Progenitor cell of endocrine pancreas (in vitro differentiated cells): ENCODE data around the gene USP3. TPM values are rescaled to one million over a fixed set of nuclear protein-coding genes. Genes with fewer than 3 reads are reported as not detected.

ENCODE experiments used
- DNase-seq: peaks from one replicate; pipeline ENCODE4 v3.0.0; 2021; ENCODE audit warnings: low spot score; ENCODE audit not compliant: unreplicated experiment
- H3K27ac Mint-ChIP-seq: 2 replicates; pipeline ENCODE4 v1.8.0; 2021; ENCODE audit warnings: mild to moderate bottlenecking, moderate library complexity, mixed read lengths
- H3K27me3 Mint-ChIP-seq: 2 replicates; pipeline ENCODE4 v1.8.0; 2021; ENCODE audit warnings: mixed read lengths
- H3K36me3 Mint-ChIP-seq: 2 replicates; pipeline ENCODE4 v1.8.0; 2022; ENCODE audit warnings: mixed read lengths; ENCODE audit not compliant: insufficient read depth
- H3K4me1 Mint-ChIP-seq: 2 replicates; pipeline ENCODE4 v1.8.0; 2021; ENCODE audit warnings: low read depth, mixed read lengths
- H3K4me3 Mint-ChIP-seq: 2 replicates; pipeline ENCODE4 v1.8.0; 2021; ENCODE audit warnings: low read depth, mild to moderate bottlenecking, moderate library complexity, mixed read lengths
- H3K9me3 Mint-ChIP-seq: 2 replicates; pipeline ENCODE4 v1.8.0; 2021; ENCODE audit warnings: low read depth, mixed read lengths
- total RNA-seq: library from RNA; stranded (reverse); gene quantifications from 2 replicates; pipeline ENCODE4 v1.2.1, GENCODE V29; 2021
- TF ChIP-seq, protein P1 (sequence below): fragments of 200-600 bp; sonication (generic); IDR thresholded peaks from one replicate; pipeline ENCODE4 v1.5.0; 2021; ENCODE audit warnings: antibody characterized with exemption, mild to moderate bottlenecking; ENCODE audit not compliant: unreplicated experiment

The USP3 gene
- total RNA-seq, 1 donor from 2014 or later = 77.0 TPM

DNA sequence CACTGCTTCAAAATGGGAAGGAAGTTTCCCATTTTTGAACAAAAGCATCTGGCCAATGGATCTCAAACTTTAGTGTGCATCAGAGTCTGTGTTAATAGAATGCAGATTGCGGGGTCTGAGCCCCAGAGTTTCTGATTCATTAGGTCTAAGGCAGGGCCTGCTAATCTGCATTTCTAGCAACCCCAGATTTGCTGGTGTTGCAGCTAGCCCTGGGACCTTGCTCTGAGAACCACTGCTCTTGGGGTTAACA is 30.7 kb upstream of the USP3 start:
- H3K27ac Mint-ChIP-seq = peak overlapping the region; percentile 87
- H3K4me3 Mint-ChIP-seq = no peak overlapping the region

DNA sequence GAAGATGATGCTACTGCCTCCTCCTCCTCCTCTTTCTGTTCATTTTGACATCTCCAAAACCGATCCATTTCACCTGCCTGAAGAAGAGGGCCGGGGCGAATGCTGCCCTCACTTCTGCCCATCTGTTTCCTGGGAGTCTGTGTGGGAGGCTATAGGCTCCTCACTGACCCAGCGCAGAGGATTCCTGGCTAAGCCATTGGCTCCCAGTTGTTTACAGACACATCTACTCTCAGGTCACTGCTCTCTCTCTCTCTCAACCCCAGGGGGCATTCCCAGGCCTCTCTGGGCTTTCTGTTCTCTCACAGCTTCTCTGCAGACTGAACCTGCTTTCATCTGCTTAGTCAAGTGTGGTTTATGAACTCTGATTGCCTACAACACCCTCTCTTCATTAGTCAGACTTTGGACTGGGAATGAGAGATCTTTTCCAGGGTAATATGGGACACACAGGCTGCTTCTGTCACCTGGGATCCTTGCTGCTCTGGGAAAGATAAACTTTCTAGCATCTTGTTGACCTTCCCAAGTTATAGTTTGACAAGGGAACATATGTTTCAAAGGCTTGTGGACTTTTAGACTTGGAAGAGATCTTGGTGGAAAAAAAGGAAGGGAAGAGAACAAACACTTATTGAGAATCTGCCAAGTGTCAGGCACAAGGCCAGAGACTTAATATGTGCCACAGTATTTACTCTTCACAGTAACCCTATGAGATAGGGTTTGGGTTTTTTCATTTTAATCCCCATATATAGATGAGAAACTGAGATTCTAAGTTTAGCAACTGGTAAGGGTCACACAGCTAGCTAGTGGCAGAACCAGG is 30.2 kb upstream of the USP3 start:
- H3K4me1 Mint-ChIP-seq = peaks cover 30% of the 10 kb centered on the region
- no peaks in the 10 kb centered on the region for H3K36me3 Mint-ChIP-seq
- no peaks in the 10 kb centered on the region for H3K9me3 Mint-ChIP-seq
- TF ChIP-seq, protein P1, sequence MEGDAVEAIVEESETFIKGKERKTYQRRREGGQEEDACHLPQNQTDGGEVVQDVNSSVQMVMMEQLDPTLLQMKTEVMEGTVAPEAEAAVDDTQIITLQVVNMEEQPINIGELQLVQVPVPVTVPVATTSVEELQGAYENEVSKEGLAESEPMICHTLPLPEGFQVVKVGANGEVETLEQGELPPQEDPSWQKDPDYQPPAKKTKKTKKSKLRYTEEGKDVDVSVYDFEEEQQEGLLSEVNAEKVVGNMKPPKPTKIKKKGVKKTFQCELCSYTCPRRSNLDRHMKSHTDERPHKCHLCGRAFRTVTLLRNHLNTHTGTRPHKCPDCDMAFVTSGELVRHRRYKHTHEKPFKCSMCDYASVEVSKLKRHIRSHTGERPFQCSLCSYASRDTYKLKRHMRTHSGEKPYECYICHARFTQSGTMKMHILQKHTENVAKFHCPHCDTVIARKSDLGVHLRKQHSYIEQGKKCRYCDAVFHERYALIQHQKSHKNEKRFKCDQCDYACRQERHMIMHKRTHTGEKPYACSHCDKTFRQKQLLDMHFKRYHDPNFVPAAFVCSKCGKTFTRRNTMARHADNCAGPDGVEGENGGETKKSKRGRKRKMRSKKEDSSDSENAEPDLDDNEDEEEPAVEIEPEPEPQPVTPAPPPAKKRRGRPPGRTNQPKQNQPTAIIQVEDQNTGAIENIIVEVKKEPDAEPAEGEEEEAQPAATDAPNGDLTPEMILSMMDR = no peak
- DNase-seq = no peak
- peak overlapping the region; percentile 87 for H3K27ac Mint-ChIP-seq
- peaks cover 13% of the 10 kb centered on the region for H3K27me3 Mint-ChIP-seq
- peak overlapping the region; percentile 7 for H3K4me3 Mint-ChIP-seq

More for the DNA sequence above, 30.7 kb upstream of the USP3 start:
- Mint-ChIP-seq H3K36me3 (no peaks in the 10 kb centered on the region), H3K4me1 (peaks cover 31% of the 10 kb centered on the region), H3K27me3 (peaks cover 19% of the 10 kb centered on the region), H3K9me3 (no peaks in the 10 kb centered on the region)
- DNase-seq = no peak
- TF ChIP-seq, protein P1 = no peak

DNA sequence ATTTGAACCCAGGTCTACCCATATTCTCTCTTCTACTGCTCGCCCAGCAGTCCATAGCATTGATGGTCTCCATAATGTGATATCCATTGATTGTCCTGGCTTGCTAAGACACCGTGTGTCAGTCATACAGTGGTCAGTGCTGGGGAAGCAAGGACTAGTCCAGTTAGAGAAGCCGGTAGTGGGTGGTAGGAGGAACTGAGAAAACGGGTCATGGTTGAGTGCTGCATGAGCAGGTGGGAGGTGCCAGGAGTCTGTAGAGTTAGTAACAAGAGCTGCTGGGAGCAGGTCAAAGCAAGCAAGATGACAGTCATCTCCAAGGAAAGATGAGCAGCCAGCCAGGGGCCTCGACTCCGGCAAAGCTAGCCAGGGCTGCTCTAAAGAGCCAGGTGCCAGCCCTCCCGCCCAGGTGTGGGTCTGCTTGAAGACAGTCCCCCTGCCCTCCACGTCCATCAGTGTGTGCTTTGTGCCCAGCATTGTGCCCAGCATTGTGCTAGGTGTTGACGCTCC is 29.5 kb upstream of the USP3 start:
- no peak for DNase-seq
- Mint-ChIP-seq H3K9me3 (no peaks in the 10 kb centered on the region), H3K27me3 (peaks cover 14% of the 10 kb centered on the region), H3K4me3 (no peak overlapping the region), H3K36me3 (no peaks in the 10 kb centered on the region), H3K4me1 (peaks cover 30% of the 10 kb centered on the region), H3K27ac (peak overlapping the region; percentile 87)
- TF ChIP-seq, protein P1 = no peak

DNA sequence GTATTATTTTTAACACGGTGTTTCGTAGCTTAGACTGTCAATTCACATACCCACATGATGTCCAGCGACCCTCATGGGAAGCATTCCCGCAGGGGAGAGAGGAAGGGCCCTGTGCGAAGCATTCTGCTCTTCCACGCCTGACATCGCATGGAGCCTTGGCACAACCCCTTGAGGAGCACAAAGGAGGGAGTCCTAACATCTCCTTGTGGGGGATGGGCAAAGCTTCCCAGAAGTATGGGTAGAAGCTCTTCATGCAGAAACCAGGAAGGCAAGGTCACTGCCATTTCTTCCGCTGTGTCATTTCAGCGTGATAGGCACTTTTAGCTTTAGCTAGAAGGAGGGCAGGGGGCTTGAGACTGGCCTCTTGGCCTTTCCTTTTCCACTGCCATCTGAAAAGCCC is 28.7 kb upstream of the USP3 start:
- Mint-ChIP-seq H3K27ac (peak overlapping the region; percentile 67), H3K36me3 (no peaks in the 10 kb centered on the region), H3K9me3 (no peaks in the 10 kb centered on the region), H3K27me3 (peaks cover 11% of the 10 kb centered on the region), H3K4me3 (no peak overlapping the region), H3K4me1 (peaks cover 32% of the 10 kb centered on the region)
- no peak for DNase-seq
- TF ChIP-seq, protein P1 = no peak

DNA sequence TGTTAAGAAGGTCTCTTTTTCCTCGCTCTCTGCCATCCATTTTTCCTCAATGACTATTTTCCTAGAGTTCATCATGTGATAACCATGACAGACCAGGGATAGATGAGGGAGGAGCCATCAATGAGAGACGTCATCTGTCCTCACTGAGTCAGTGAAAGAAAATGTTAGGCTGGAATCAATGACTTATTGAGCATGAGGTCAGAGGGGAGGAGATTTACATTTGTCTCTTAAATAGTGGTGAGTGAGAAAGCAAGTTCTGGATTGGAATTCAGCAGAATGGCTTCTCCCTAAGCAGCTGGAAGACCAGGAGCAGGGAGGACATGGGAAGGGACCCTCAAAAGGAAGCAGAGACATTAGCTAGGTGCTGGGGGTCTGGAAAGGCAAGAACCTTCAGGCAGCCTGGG is 28.2 kb upstream of the USP3 start:
- Mint-ChIP-seq H3K4me3 (no peak overlapping the region), H3K27ac (peak overlapping the region; percentile 67), H3K9me3 (no peaks in the 10 kb centered on the region), H3K36me3 (no peaks in the 10 kb centered on the region), H3K4me1 (peaks cover 32% of the 10 kb centered on the region), H3K27me3 (peaks cover 8% of the 10 kb centered on the region)
- TF ChIP-seq, protein P1 = no peak
- DNase-seq = no peak
